DND-41 (cell line): ENCODE measurements around the gene GTF3C4.
A peak's percentile ranks its signal among the peaks of the same experiment; 100 is the strongest.

Source experiments
- ATAC-seq: fragments of 200-7000 bp; cut with Tn5 transposase; 3 replicates; pipeline ENCODE4 v1.9.1; 2021; ENCODE audit warnings: low read depth; ENCODE audit not compliant: insufficient read depth
- DNase-seq: peaks from one replicate; pipeline ENCODE4 v3.0.0-alpha.2; 2020
- H2AFZ ChIP-seq: 2 replicates; pipeline ENCODE4 v1.6.0; 2012; ENCODE audit warnings: low read depth, low read length
- H3K27ac ChIP-seq: 2 replicates; pipeline ENCODE4 v1.5.1; 2012; ENCODE audit warnings: low read length, inconsistent platforms
- H3K27me3 ChIP-seq: fragments of 200-600 bp; sonication (generic); 2 replicates; pipeline ENCODE4 v1.6.0; 2012; ENCODE audit warnings: low read length, mild to moderate bottlenecking, inconsistent platforms; ENCODE audit not compliant: insufficient read depth, poor library complexity
- H3K36me3 ChIP-seq: 2 replicates; pipeline ENCODE4 v1.5.1; 2012; ENCODE audit warnings: low read length, inconsistent platforms; ENCODE audit not compliant: insufficient read depth
- H3K4me1 ChIP-seq: 2 replicates; pipeline ENCODE4 v1.5.1; 2012; ENCODE audit warnings: mild to moderate bottlenecking, low read length; ENCODE audit not compliant: insufficient read depth
- H3K4me2 ChIP-seq: 2 replicates; pipeline ENCODE4 v1.6.0; 2012; ENCODE audit warnings: mild to moderate bottlenecking, moderate library complexity, low read length, inconsistent platforms; ENCODE audit not compliant: insufficient read depth
- H3K4me3 ChIP-seq, 2 experiments: fragments of 200-600 bp in 1 of 2; shearing (Covaris generic) in 1 of 2; 2 replicates each; pipeline ENCODE4 v1.5.1; 2012 to 2016; ENCODE audit warnings: inconsistent platforms in 2 of 2, low read length in 2 of 2, mild to moderate bottlenecking in 2 of 2, low read depth in 1 of 2, moderate library complexity in 1 of 2
- H3K79me2 ChIP-seq: 2 replicates; pipeline ENCODE4 v1.6.0; 2012; ENCODE audit warnings: low read length, inconsistent platforms; ENCODE audit not compliant: insufficient read depth
- H3K9ac ChIP-seq: 2 replicates; pipeline ENCODE4 v1.6.0; 2012; ENCODE audit warnings: low read depth, mild to moderate bottlenecking, inconsistent platforms, low read length, moderate library complexity
- H3K9me3 ChIP-seq: 2 replicates; pipeline ENCODE4 v1.5.1; 2012; ENCODE audit warnings: low read length, moderate library complexity, mild to moderate bottlenecking, inconsistent platforms; ENCODE audit not compliant: insufficient read depth, severe bottlenecking
- H4K20me1 ChIP-seq: 2 replicates; pipeline ENCODE4 v1.6.0; 2012; ENCODE audit warnings: low read length; ENCODE audit not compliant: insufficient read depth
- CTCF ChIP-seq: IDR thresholded peaks from 2 replicates; pipeline ENCODE4 v1.5.1; 2012; ENCODE audit warnings: borderline replicate concordance, low read length, moderate library complexity, mild to moderate bottlenecking; ENCODE audit not compliant: poor library complexity, severe bottlenecking; ENCODE audit errors: extremely low read depth
- EZH2 ChIP-seq: IDR thresholded peaks from 3 replicates; pipeline ENCODE4 v1.6.1; 2012; ENCODE audit warnings: borderline replicate concordance, low read depth, mild to moderate bottlenecking, moderate library complexity, low read length, inconsistent platforms; ENCODE audit not compliant: severe bottlenecking

GTF3C4 gene

GRCh38 chr9:132648685-132649084 is 21.6 kb upstream of the GTF3C4 start:
- H3K4me3 ChIP-seq: no peak overlapping the region
- peaks cover 84% of the 10 kb centered on the region for H3K36me3 ChIP-seq
- no peaks in the 10 kb centered on the region for H4K20me1 ChIP-seq
- H3K27me3 ChIP-seq: no peaks in the 10 kb centered on the region
- DNase-seq (no peak), ATAC-seq (no peak)
- H3K9ac ChIP-seq: no peak overlapping the region
- no peaks in the 10 kb centered on the region for H3K4me1 ChIP-seq
- no peak overlapping the region for H3K27ac ChIP-seq
- H3K79me2 ChIP-seq: no peaks in the 10 kb centered on the region
- no peak overlapping the region for H2AFZ ChIP-seq
- H3K9me3 ChIP-seq: no peaks in the 10 kb centered on the region
- TF ChIP-seq EZH2: no peak
- TF ChIP-seq CTCF: no peak
- no peak overlapping the region for H3K4me2 ChIP-seq

GRCh38 chr9:132651259-132651658 is 19.0 kb upstream of the GTF3C4 start:
- DNase-seq: peak; percentile 10
- Histone ChIP-seq H3K79me2 (no peaks in the 10 kb centered on the region), H3K4me3 (no peak overlapping the region), H3K9me3 (no peaks in the 10 kb centered on the region), H3K36me3 (peaks cover 69% of the 10 kb centered on the region), H4K20me1 (peaks cover under 1% of the 10 kb centered on the region; the same call in 1 of the 2 replicates), H3K4me2 (no peak overlapping the region), H3K27me3 (no peaks in the 10 kb centered on the region), H3K9ac (no peak overlapping the region), H3K4me1 (no peaks in the 10 kb centered on the region), H2AFZ (no peak overlapping the region), H3K27ac (no peak overlapping the region)
- no peak for TF ChIP-seq EZH2
- peak; percentile 41 for TF ChIP-seq CTCF
- ATAC-seq: no peak

GRCh38 chr9:132656299-132656698 is 14.0 kb upstream of the GTF3C4 start:
- Histone ChIP-seq H3K4me3 (no peak overlapping the region), H3K4me1 (no peaks in the 10 kb centered on the region), H3K9ac (no peak overlapping the region), H3K36me3 (peaks cover 67% of the 10 kb centered on the region), H3K27me3 (no peaks in the 10 kb centered on the region), H3K9me3 (no peaks in the 10 kb centered on the region), H4K20me1 (peaks cover 7% of the 10 kb centered on the region; the same call in 1 of the 2 replicates), H3K4me2 (no peak overlapping the region), H3K79me2 (peaks cover 2% of the 10 kb centered on the region; the same call in 1 of the 2 replicates), H3K27ac (no peak overlapping the region), H2AFZ (no peak overlapping the region)
- ATAC-seq (no peak), DNase-seq (no peak)
- TF ChIP-seq EZH2 (no peak), CTCF (no peak)
